Adrenal gland (tissue), 5 donors: Measurements from ENCODE around the gene HDAC1.

Experiments
- CTCF ChIP-seq, 6 experiments: fragments of 450-650 bp in 4 of 6; fragments of 200-600 bp in 2 of 6; sonication (generic) in 1 of 6; IDR thresholded peaks; 1 replicate in 5 of 6; 2 replicates in 1 of 6; pipeline versions ENCODE4 v1.5.1 to v1.8.0; 2016 to 2021; ENCODE audit warnings: antibody characterized with exemption in 6 of 6, mild to moderate bottlenecking in 2 of 6, moderate library complexity in 1 of 6
- POLR2A ChIP-seq, 2 donors: fragments of 450-650 bp; IDR thresholded peaks; one replicate each; pipeline ENCODE4 v1.6.1; 2017; ENCODE audit warnings: antibody characterized with exemption in 2 of 2, mild to moderate bottlenecking in 2 of 2, moderate library complexity in 1 of 2
- donor health status: DM: no; HTN: no; CAD: no.

DNA sequence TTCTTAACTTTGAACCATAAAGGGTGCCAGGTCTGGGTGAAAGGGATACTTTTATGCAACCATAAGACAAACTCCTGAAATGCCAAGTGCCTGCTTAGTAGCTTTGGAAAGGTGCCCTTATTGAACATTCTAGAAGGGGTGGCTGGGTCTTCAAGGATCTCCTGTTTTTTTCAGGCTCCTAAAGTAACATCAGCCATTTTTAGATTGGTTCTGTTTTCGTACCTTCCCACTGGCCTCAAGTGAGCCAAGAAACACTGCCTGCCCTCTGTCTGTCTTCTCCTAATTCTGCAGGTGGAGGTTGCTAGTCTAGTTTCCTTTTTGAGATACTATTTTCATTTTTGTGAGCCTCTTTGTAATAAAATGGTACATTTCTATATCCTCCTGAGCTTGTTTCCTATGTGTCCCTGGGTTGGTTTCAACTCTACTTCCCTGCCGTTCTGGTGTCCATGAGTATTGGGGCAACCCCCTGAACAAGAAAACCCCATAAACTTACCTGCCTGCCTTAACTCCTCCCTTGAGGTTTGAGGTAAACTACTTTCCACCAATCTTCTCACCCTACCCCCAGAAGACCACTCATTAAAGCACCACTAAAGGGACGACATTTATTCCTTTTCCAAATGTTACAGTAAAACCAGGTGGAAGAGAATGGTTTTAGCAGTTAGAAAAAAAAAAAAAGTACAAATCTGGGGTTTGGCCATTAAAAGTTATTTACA lies 41.5 kb downstream of the HDAC1 start:
- TF ChIP-seq CTCF (IDR thresholded peaks at IDR 0.05): no peak
- no peak for TF ChIP-seq POLR2A (IDR thresholded peaks at IDR 0.05)
